ENCODE measurements around the gene PPIF. TPM values are rescaled to one million over a fixed set of nuclear protein-coding genes. Genes with fewer than 3 reads are reported as not detected.

PPIF gene
- total and polyA plus RNA-seq, 4 donors: 9.0 to 21.2 (median 14.0) TPM

- intact Hi-C loops (cut with DNase I): no loop called here
- DNase-seq (peak in 1 of 2 donors; percentile 28), ATAC-seq (ENCODE audit: low FRiP score) (no peak)
- Histone ChIP-seq H3K36me3 (ENCODE audit: control insufficient read depth in 1 of 2, insufficient read depth in 2 of 2, low read length in 1 of 2) (no peaks in the 10 kb centered on the region), H3K4me3 (ENCODE audit: low read length in 2 of 2) (no peak overlapping the region), H3K27me3 (ENCODE audit: control insufficient read depth in 1 of 2, insufficient read depth in 2 of 2, low read length in 1 of 2) (no peaks in the 10 kb centered on the region), H3K9me3 (ENCODE audit: control insufficient read depth, low read length) (no peaks in the 10 kb centered on the region), H3K4me1 (ENCODE audit: control insufficient read depth in 1 of 2, insufficient read depth in 2 of 2, low read length in 2 of 2) (no peaks in the 10 kb centered on the region), H3K27ac (ENCODE audit: low read depth in 1 of 2, low read length in 2 of 2) (no peak overlapping the region)
- 93% methylated on average over 7 of the region's 7 CpGs for WGBS, 2 donors
Measured at GRCh38 chr10:79378383-79378646, 31.0 kb downstream of the PPIF start.

- peak in 1 of 2 donors; percentile 41 for DNase-seq
- WGBS, 2 donors: 86 to 87% methylated on average over 22 of the region's 22 CpGs
- Histone ChIP-seq H3K4me1 (ENCODE audit: control insufficient read depth in 1 of 2, insufficient read depth in 2 of 2, low read length in 2 of 2) (no peaks in the 10 kb centered on the region), H3K4me3 (ENCODE audit: low read length in 2 of 2) (no peak overlapping the region), H3K27ac (ENCODE audit: low read depth in 1 of 2, low read length in 2 of 2) (no peak overlapping the region), H3K9me3 (ENCODE audit: control insufficient read depth, low read length) (no peaks in the 10 kb centered on the region), H3K27me3 (ENCODE audit: control insufficient read depth in 1 of 2, insufficient read depth in 2 of 2, low read length in 1 of 2) (no peaks in the 10 kb centered on the region), H3K36me3 (ENCODE audit: control insufficient read depth in 1 of 2, insufficient read depth in 2 of 2, low read length in 1 of 2) (no peaks in the 10 kb centered on the region)
- intact Hi-C loops (cut with DNase I): loop anchor here in 1 of 2 donors (1.0 kb wide), 1 partner anchor 66 kb away; the partner anchor contains the start of gene ZCCHC24
- no peak for ATAC-seq (ENCODE audit: low FRiP score)
Measured at GRCh38 chr10:79378647-79379511, 31.6 kb downstream of the PPIF start.

- no peaks in the 10 kb centered on the region for H3K36me3 ChIP-seq (ENCODE audit: control insufficient read depth in 1 of 2, insufficient read depth in 2 of 2, low read length in 1 of 2)
- H3K4me3 ChIP-seq (ENCODE audit: low read length in 2 of 2): no peak overlapping the region
- no peaks in the 10 kb centered on the region for H3K9me3 ChIP-seq (ENCODE audit: control insufficient read depth, low read length)
- WGBS, 2 donors: 18 to 19% methylated on average over 8 to 9 of the region's 9 CpGs
- intact Hi-C loops (cut with DNase I): loop anchor here in 1 of 2 donors (1.0 kb wide), 1 partner anchor 66 kb away; the partner anchor contains the start of gene ZCCHC24
- no peaks in the 10 kb centered on the region for H3K4me1 ChIP-seq (ENCODE audit: control insufficient read depth in 1 of 2, insufficient read depth in 2 of 2, low read length in 2 of 2)
- H3K27ac ChIP-seq (ENCODE audit: low read depth in 1 of 2, low read length in 2 of 2): peak overlapping the region in 1 of 2 donors; percentile 25
- H3K27me3 ChIP-seq (ENCODE audit: control insufficient read depth in 1 of 2, insufficient read depth in 2 of 2, low read length in 1 of 2): no peaks in the 10 kb centered on the region
- DNase-seq: peak in 1 of 2 donors; percentile 68
- peak; percentile 16 for ATAC-seq (ENCODE audit: low FRiP score)
Measured at GRCh38 chr10:79379512-79380124, 32.3 kb downstream of the PPIF start.

GRCh38 chr10:79380125-79380945 is 33.1 kb downstream of the PPIF start:
- intact Hi-C loops (cut with DNase I): no loop called here
- 56 to 59% methylated on average over 14 of the region's 14 CpGs for WGBS, 2 donors
- peak in 1 of 2 donors; percentile 77 for DNase-seq

GRCh38 chr10:79380946-79381721 is 33.9 kb downstream of the PPIF start:
- intact Hi-C loops (cut with DNase I): no loop called here
- ATAC-seq (ENCODE audit: low FRiP score) (peak; percentile 27), DNase-seq (peak in 1 of 2 donors; percentile 32)
- peak overlapping the region in 1 of 2 donors; percentile 6 for H3K27ac ChIP-seq (ENCODE audit: low read depth in 1 of 2, low read length in 2 of 2)
- no peaks in the 10 kb centered on the region for H3K9me3 ChIP-seq (ENCODE audit: control insufficient read depth, low read length)
- H3K27me3 ChIP-seq (ENCODE audit: control insufficient read depth in 1 of 2, insufficient read depth in 2 of 2, low read length in 1 of 2): no peaks in the 10 kb centered on the region
- no peaks in the 10 kb centered on the region for H3K36me3 ChIP-seq (ENCODE audit: control insufficient read depth in 1 of 2, insufficient read depth in 2 of 2, low read length in 1 of 2)
- H3K4me3 ChIP-seq (ENCODE audit: low read length in 2 of 2): no peak overlapping the region
- no peaks in the 10 kb centered on the region for H3K4me1 ChIP-seq (ENCODE audit: control insufficient read depth in 1 of 2, insufficient read depth in 2 of 2, low read length in 2 of 2)
- 73 to 74% methylated on average over 9 of the region's 9 CpGs for WGBS, 2 donors

More at GRCh38 chr10:79380125-79380945, 33.1 kb downstream of the PPIF start:
- Histone ChIP-seq H3K9me3 (ENCODE audit: control insufficient read depth, low read length) (no peaks in the 10 kb centered on the region), H3K36me3 (ENCODE audit: control insufficient read depth in 1 of 2, insufficient read depth in 2 of 2, low read length in 1 of 2) (no peaks in the 10 kb centered on the region), H3K4me1 (ENCODE audit: control insufficient read depth in 1 of 2, insufficient read depth in 2 of 2, low read length in 2 of 2) (no peaks in the 10 kb centered on the region), H3K4me3 (ENCODE audit: low read length in 2 of 2) (no peak overlapping the region), H3K27ac (ENCODE audit: low read depth in 1 of 2, low read length in 2 of 2) (peak overlapping the region in 1 of 2 donors; percentile 25), H3K27me3 (ENCODE audit: control insufficient read depth in 1 of 2, insufficient read depth in 2 of 2, low read length in 1 of 2) (no peaks in the 10 kb centered on the region)
- peak; percentile 75 for ATAC-seq (ENCODE audit: low FRiP score)

GRCh38 chr10:79381804-79382221 is 34.5 kb downstream of the PPIF start:
- intact Hi-C loops (cut with DNase I): no loop called here
- ATAC-seq (ENCODE audit: low FRiP score) (peak; percentile 72), DNase-seq (peak; percentile 86 to 93)
- Histone ChIP-seq H3K27ac (ENCODE audit: low read depth in 1 of 2, low read length in 2 of 2) (peak overlapping the region in 1 of 2 donors; percentile 1), H3K4me3 (ENCODE audit: low read length in 2 of 2) (no peak overlapping the region), H3K27me3 (ENCODE audit: control insufficient read depth in 1 of 2, insufficient read depth in 2 of 2, low read length in 1 of 2) (no peaks in the 10 kb centered on the region), H3K4me1 (ENCODE audit: control insufficient read depth in 1 of 2, insufficient read depth in 2 of 2, low read length in 2 of 2) (no peaks in the 10 kb centered on the region), H3K36me3 (ENCODE audit: control insufficient read depth in 1 of 2, insufficient read depth in 2 of 2, low read length in 1 of 2) (no peaks in the 10 kb centered on the region), H3K9me3 (ENCODE audit: control insufficient read depth, low read length) (no peaks in the 10 kb centered on the region)
- WGBS, 2 donors: 7 to 19% methylated on average over 11 of the region's 11 CpGs

- DNase-seq (peak in 1 of 2 donors; percentile 49), ATAC-seq (ENCODE audit: low FRiP score) (no peak)
- Histone ChIP-seq H3K9me3 (ENCODE audit: control insufficient read depth, low read length) (no peaks in the 10 kb centered on the region), H3K27me3 (ENCODE audit: control insufficient read depth in 1 of 2, insufficient read depth in 2 of 2, low read length in 1 of 2) (no peaks in the 10 kb centered on the region), H3K4me3 (ENCODE audit: low read length in 2 of 2) (no peak overlapping the region), H3K36me3 (ENCODE audit: control insufficient read depth in 1 of 2, insufficient read depth in 2 of 2, low read length in 1 of 2) (no peaks in the 10 kb centered on the region), H3K4me1 (ENCODE audit: control insufficient read depth in 1 of 2, insufficient read depth in 2 of 2, low read length in 2 of 2) (no peaks in the 10 kb centered on the region), H3K27ac (ENCODE audit: low read depth in 1 of 2, low read length in 2 of 2) (no peak overlapping the region)
- intact Hi-C loops (cut with DNase I): no loop called here
- 65 to 71% methylated on average over 18 of the region's 18 CpGs for WGBS, 2 donors
Measured at GRCh38 chr10:79382491-79382941, 35.2 kb downstream of the PPIF start.
